D721Med (cell line): ENCODE measurements around the gene KCNJ14.

Experiments used
- DNase-seq: peaks from one replicate; pipeline ENCODE4 v3.0.0; 2011; ENCODE audit warnings: low spot score; ENCODE audit not compliant: insufficient read length
- FAIRE-seq: peaks from 2 replicates; lab custom pipeline; 2011; peaks lifted over from hg19 to GRCh38; lab: Jason Lieb, UNC
- TF ChIP-seq, protein P1 (sequence below): IDR thresholded peaks from 2 replicates; pipeline ENCODE4 v1.5.1; 2012; ENCODE audit warnings: mild to moderate bottlenecking, control low read depth; ENCODE audit not compliant: insufficient read depth; ENCODE audit errors: missing control alignments

Gene KCNJ14

DNA sequence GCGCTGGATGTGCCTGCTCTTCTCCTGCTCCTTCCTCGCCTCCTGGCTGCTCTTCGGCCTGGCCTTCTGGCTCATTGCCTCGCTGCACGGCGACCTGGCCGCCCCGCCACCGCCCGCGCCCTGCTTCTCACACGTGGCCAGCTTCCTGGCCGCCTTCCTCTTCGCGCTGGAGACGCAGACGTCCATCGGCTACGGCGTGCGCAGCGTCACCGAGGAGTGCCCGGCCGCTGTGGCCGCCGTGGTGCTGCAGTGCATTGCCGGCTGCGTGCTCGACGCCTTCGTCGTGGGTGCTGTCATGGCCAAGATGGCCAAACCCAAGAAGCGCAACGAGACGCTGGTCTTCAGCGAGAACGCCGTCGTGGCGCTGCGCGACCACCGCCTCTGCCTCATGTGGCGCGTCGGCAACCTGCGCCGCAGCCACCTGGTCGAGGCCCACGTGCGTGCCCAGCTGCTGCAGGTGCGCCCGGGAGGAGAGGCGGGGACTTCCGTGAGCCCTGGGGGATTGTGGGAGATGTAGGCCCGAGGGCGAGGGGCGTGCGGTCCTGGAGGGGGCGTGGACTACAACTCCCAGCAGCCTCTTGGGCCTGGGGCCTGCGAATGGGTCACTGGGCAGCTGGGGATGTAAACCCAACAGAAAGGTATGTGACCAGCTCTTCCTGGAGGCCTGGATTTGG, 6.7 kb downstream of the KCNJ14 start:
- DNase-seq (no peak), FAIRE-seq (no peak)
- TF ChIP-seq, protein P1, sequence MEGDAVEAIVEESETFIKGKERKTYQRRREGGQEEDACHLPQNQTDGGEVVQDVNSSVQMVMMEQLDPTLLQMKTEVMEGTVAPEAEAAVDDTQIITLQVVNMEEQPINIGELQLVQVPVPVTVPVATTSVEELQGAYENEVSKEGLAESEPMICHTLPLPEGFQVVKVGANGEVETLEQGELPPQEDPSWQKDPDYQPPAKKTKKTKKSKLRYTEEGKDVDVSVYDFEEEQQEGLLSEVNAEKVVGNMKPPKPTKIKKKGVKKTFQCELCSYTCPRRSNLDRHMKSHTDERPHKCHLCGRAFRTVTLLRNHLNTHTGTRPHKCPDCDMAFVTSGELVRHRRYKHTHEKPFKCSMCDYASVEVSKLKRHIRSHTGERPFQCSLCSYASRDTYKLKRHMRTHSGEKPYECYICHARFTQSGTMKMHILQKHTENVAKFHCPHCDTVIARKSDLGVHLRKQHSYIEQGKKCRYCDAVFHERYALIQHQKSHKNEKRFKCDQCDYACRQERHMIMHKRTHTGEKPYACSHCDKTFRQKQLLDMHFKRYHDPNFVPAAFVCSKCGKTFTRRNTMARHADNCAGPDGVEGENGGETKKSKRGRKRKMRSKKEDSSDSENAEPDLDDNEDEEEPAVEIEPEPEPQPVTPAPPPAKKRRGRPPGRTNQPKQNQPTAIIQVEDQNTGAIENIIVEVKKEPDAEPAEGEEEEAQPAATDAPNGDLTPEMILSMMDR: no peak

DNA sequence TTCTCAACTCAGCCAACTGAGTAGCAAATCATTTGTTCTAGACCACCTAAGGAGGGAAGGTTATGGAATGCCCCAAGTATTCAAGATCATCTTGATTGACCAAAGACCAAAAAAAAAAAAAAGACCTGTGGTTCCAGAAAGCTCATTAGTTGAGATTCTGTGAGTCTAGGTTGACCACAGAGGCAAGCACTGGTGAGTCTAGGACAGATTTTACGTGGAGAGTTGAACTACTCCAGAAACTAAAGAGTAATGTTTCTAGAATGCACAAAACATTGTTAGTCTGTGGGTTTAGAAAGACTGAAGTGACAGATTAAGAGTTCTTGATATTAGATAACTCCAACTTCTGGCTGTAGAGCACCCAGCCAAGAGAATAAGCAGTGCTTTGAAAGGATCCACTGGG, 9.8 kb downstream of the KCNJ14 start:
- DNase-seq (no peak), FAIRE-seq (no peak)
- TF ChIP-seq, protein P1: no peak

GRCh38 chr19:48466561-48467325, 11.4 kb downstream of the KCNJ14 start:
- no peak for FAIRE-seq
- TF ChIP-seq, protein P1: no peak
- DNase-seq: peak; percentile 86

GRCh38 chr19:48468772-48469288, 13.5 kb downstream of the KCNJ14 start:
- TF ChIP-seq, protein P1: no peak
- peak; percentile 68 for FAIRE-seq
- DNase-seq: no peak

DNA sequence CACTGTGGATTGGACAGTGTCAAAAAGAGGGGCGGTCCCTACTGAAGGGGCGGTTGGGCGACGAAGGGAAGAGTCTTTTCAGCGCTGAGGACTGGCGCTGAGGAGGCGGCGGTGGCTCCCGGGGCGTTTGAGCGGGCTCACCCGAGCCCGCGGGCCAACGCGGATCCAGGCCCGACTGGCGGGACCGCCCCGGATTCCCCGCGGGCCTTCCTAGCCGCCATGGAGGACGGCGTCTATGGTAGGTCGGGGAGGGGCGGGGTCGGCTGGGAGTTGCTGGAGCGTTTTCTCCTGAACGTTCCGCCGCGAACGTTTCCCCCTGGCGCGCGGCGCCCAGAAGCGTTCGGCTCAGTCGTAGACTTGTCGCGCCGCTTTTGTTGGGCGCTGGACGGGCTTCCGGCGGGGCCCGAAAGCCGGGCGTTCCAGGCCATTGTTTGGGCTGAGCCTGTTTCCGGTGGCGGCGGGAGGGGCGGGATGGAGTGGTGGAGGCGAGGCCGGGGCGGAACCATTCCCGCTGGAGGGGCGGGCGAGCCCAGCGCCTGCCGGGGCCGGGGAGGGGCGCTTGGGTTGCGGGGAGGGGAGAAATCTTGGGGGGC, 14.0 kb downstream of the KCNJ14 start, which contains the start of gene CYTH2:
Gene CYTH2, plus strand, starts transcription at position 81 of the 593 bp plus-strand sequence. Its CDS starts 139 bp downstream, at position 220.
- no peak for FAIRE-seq
- TF ChIP-seq, protein P1: no peak
- DNase-seq: no peak

- FAIRE-seq (no peak), DNase-seq (no peak)
- TF ChIP-seq, protein P1: no peak
These were observed 14.7 kb downstream of the KCNJ14 start for GRCh38 chr19:48469934-48470680.
